ENCODE data around the gene MRPL51. TPM values are rescaled to one million over a fixed set of nuclear protein-coding genes. Genes with fewer than 3 reads are reported as not detected.

Gene MRPL51
- total and polyA plus RNA-seq, 9 of the 15 experiments (the other 6 are each of a cell fraction or from before 2014, with no cell fraction given) = 127 to 727 (median 208) TPM

- Histone ChIP-seq H3K4me2 (ENCODE audit: insufficient read depth, low read length) (peak overlapping the region; percentile 93), H3K4me1 (replicated peaks in 1 of 2; ENCODE audit: control insufficient read depth in 2 of 2, insufficient read depth in 2 of 2, low read length in 2 of 2) (peaks cover 50 to 85% of the 10 kb centered on the region in 2 experiments), H3K9me3 (replicated peaks; ENCODE audit: control insufficient read depth, insufficient read depth, low read depth, low read length) (no peaks in the 10 kb centered on the region), H4K20me1 (replicated peaks; ENCODE audit: control insufficient read depth, insufficient read depth, low read length) (peaks cover 38% of the 10 kb centered on the region), H3K27me3 (ENCODE audit: control insufficient read depth in 2 of 2, insufficient read depth in 2 of 2, low read length in 2 of 2) (no peaks in the 10 kb centered on the region), H3K79me2 (ENCODE audit: control insufficient read depth, insufficient read depth, low read length) (peaks cover 61% of the 10 kb centered on the region), H3K4me3 (peak overlapping the region; percentile 84; the same call in 1 of the 2 replicates), H2AFZ (ENCODE audit: low read depth, low read length) (no peak overlapping the region), H3K9ac (ENCODE audit: insufficient read depth in 1 of 2, low read depth in 2 of 2, low read length in 2 of 2) (peak overlapping the region; percentile 23 to 100; a peak in 3 of 4 replicates), H3K36me3 (ENCODE audit: control insufficient read depth, insufficient read depth, low read length) (peaks cover 44% of the 10 kb centered on the region), H3K9me1 (ENCODE audit: control insufficient read depth, insufficient read depth, low read length) (no peaks in the 10 kb centered on the region), H3K27ac (ENCODE audit: extremely low read depth, low read depth, low read length) (peak overlapping the region; percentile 87; the same call in 1 of the 3 replicates)
- ATAC-seq (no peak), DNase-seq (ENCODE audit: extremely low read depth in 1 of 4, low spot score in 3 of 4) (peak in 1 of 4 experiments; percentile 7), FAIRE-seq (no peak)
- CTCF ChIA-PET (ENCODE audit: low intra/inter-chr PET ratio) = no interaction called here
- POLR2A ChIA-PET = interaction anchor here (0.6 to 0.7 kb wide), 5 partner anchors 26 to 1546 kb away, joined by 3 to 5 read pairs (median 3); partner anchors contain the start of gene VAMP1
- BruUV-seq (replicated peaks) = no TSS peak
- intact Hi-C loops (cut with micrococcal nuclease) (loop anchor here (10.0 kb wide), 1 partner anchor 212 kb away; no protein-coding TSS in a partner anchor), in situ Hi-C loops (cut with MboI) (no loop called here)
- WGBS (ENCODE audit: insufficient coverage, low coverage, missing lambda C conversion rate) = 56% methylated on average over 14 of the region's 19 CpGs
- TF ChIP-seq RBM34 (IDR thresholded peaks at IDR 0.05; ENCODE audit: borderline replicate concordance, insufficient read depth, low read length) = no peak
- TF ChIP-seq AFF4 (CRISPR knock-in tag; IDR thresholded peaks at IDR 0.05) = no peak
- TF ChIP-seq PCBP2 (IDR thresholded peaks at IDR 0.05; ENCODE audit: low read depth, low read length, poor library complexity, severe bottlenecking) = no peak
- no peak for TF ChIP-seq ZZZ3 (IDR thresholded peaks at IDR 0.05)
- TF ChIP-seq NFIX (CRISPR knock-in tag; IDR thresholded peaks at IDR 0.05; ENCODE audit: low read depth) = no peak
- no peak for TF ChIP-seq TBL1XR1 (IDR thresholded peaks at IDR 0.05; ENCODE audit: low read length in 2 of 2)
- TF ChIP-seq NCOA1 (IDR thresholded peaks at IDR 0.05; ENCODE audit: low read depth) = no peak
- TF ChIP-seq SAFB (IDR thresholded peaks at IDR 0.05; ENCODE audit: borderline replicate concordance, low read depth, low read length) = no peak
- no peak for TF ChIP-seq ZNF561 (CRISPR knock-in tag; conservative IDR thresholded peaks at IDR 0.05)
- no peak for TF ChIP-seq SMAD2 (IDR thresholded peaks at IDR 0.05; ENCODE audit: low read depth, low read length)
- TF ChIP-seq POLR2AphosphoS5 (IDR thresholded peaks at IDR 0.05; ENCODE audit: control insufficient read depth, insufficient read depth, low read depth, low read length) = peak; percentile 35; the same call in 1 of the 2 replicates
- no peak for TF ChIP-seq TCF7 (IDR thresholded peaks at IDR 0.05; ENCODE audit: borderline replicate concordance)
- no peak for TF ChIP-seq ZBTB17 (CRISPR knock-in tag; IDR thresholded peaks at IDR 0.05)
- TF ChIP-seq PHF20 (IDR thresholded peaks at IDR 0.05; ENCODE audit: partially characterized antibody) = no peak
- no peak for TF ChIP-seq TAF7 (tag; IDR thresholded peaks at IDR 0.05)
- TF ChIP-seq, protein P1, sequence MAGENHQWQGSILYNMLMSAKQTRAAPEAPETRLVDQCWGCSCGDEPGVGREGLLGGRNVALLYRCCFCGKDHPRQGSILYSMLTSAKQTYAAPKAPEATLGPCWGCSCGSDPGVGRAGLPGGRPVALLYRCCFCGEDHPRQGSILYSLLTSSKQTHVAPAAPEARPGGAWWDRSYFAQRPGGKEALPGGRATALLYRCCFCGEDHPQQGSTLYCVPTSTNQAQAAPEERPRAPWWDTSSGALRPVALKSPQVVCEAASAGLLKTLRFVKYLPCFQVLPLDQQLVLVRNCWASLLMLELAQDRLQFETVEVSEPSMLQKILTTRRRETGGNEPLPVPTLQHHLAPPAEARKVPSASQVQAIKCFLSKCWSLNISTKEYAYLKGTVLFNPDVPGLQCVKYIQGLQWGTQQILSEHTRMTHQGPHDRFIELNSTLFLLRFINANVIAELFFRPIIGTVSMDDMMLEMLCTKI (IDR thresholded peaks at IDR 0.05; ENCODE audit: partially characterized antibody) = no peak
- no peak for TF ChIP-seq ATF1 (CRISPR knock-in tag; IDR thresholded peaks at IDR 0.05)
- no peak for TF ChIP-seq ATF1 (tag; IDR thresholded peaks at IDR 0.05)
- TF ChIP-seq SRF (CRISPR knock-in tag; IDR thresholded peaks at IDR 0.05) = no peak
These were observed 44.0 kb upstream of the MRPL51 start for GRCh38 chr12:6536894-6537579.
